Cardiac muscle cell (in vitro differentiated cells and primary cell): ENCODE data around the gene CEP170B. TPM values are rescaled to one million over a fixed set of nuclear protein-coding genes. Genes with fewer than 3 reads are reported as not detected.
A peak's percentile ranks its signal among the peaks of the same experiment; 100 is the strongest.

Experiments
- DNase-seq, 2 donors: peaks; one replicate each; pipeline versions ENCODE4 v3.0.0 to v3.0.0-alpha.2; 2010 to 2017; ENCODE audit warnings: low read depth in 1 of 2, low spot score in 1 of 2
- H3K27ac ChIP-seq: fragments of 200-600 bp; sonication (generic); 2 replicates; pipeline ENCODE4 v1.5.1; 2016
- H3K27me3 ChIP-seq: fragments of 200-600 bp; sonication (generic); 2 replicates; pipeline ENCODE4 v1.6.0; 2016; ENCODE audit warnings: control low read depth
- H3K36me3 ChIP-seq: fragments of 200-600 bp; sonication (generic); 2 replicates; pipeline ENCODE4 v1.5.1; 2016; ENCODE audit warnings: control low read depth
- H3K4me1 ChIP-seq: fragments of 200-600 bp; sonication (generic); 2 replicates; pipeline ENCODE4 v1.8.1; 2017; ENCODE audit warnings: low read depth, mild to moderate bottlenecking, mixed run types
- H3K4me3 ChIP-seq: fragments of 200-600 bp; sonication (generic); 2 replicates; pipeline ENCODE4 v1.5.1; 2016; ENCODE audit warnings: mild to moderate bottlenecking
- H3K9me3 ChIP-seq: fragments of 200-600 bp; sonication (generic); 2 replicates; pipeline ENCODE4 v1.5.1; 2017; ENCODE audit warnings: low read depth, mild to moderate bottlenecking, control low read depth
- CTCF ChIP-seq: IDR thresholded peaks from 2 replicates; pipeline ENCODE4 v1.5.1; 2012; ENCODE audit warnings: low read depth, mild to moderate bottlenecking, low read length
- polyA plus RNA-seq: library from polyadenylated mRNA; unstranded; fragments of >200 nt; fragmentation: Nextera tagmentation; extraction: Ambion mirVana; gene quantifications from 2 replicates; pipeline ENCODE4 v1.2.1, GENCODE V29; 2016
- total RNA-seq: library from RNA; depleted of rRNA; stranded (reverse); fragments of >200 nt; gene quantifications from 2 replicates; pipeline ENCODE4 v1.2.3, GENCODE V29; 2016

Gene CEP170B
- total and polyA plus RNA-seq, 2 experiments from 2014 or later: 8.3 to 39.5 TPM

GRCh38 chr14:104871656-104872468 lies 6.8 kb downstream of the CEP170B start:
- Histone ChIP-seq H3K36me3 (no peaks in the 10 kb centered on the region), H3K4me3 (no peak overlapping the region), H3K27me3 (no peaks in the 10 kb centered on the region), H3K9me3 (no peaks in the 10 kb centered on the region), H3K4me1 (no peaks in the 10 kb centered on the region), H3K27ac (no peak overlapping the region)
- TF ChIP-seq CTCF: no peak
- DNase-seq: no peak

- peak in 1 of 2 donors; percentile 15 for DNase-seq
- TF ChIP-seq CTCF: no peak
- Histone ChIP-seq H3K4me1 (no peaks in the 10 kb centered on the region), H3K4me3 (no peak overlapping the region), H3K36me3 (no peaks in the 10 kb centered on the region), H3K27ac (no peak overlapping the region), H3K9me3 (no peaks in the 10 kb centered on the region), H3K27me3 (no peaks in the 10 kb centered on the region)
Observed at GRCh38 chr14:104872469-104873341, 7.6 kb downstream of the CEP170B start.

GRCh38 chr14:104873380-104874055 lies 8.4 kb downstream of the CEP170B start:
- DNase-seq: no peak
- no peaks in the 10 kb centered on the region for H3K9me3 ChIP-seq
- H3K4me1 ChIP-seq: no peaks in the 10 kb centered on the region
- no peaks in the 10 kb centered on the region for H3K36me3 ChIP-seq
- H3K4me3 ChIP-seq: no peak overlapping the region
- no peaks in the 10 kb centered on the region for H3K27me3 ChIP-seq
- no peak for TF ChIP-seq CTCF
- H3K27ac ChIP-seq: no peak overlapping the region

- no peaks in the 10 kb centered on the region for H3K36me3 ChIP-seq
- H3K9me3 ChIP-seq: no peaks in the 10 kb centered on the region
- TF ChIP-seq CTCF: no peak
- no peaks in the 10 kb centered on the region for H3K4me1 ChIP-seq
- DNase-seq: no peak
- no peak overlapping the region for H3K27ac ChIP-seq
- H3K27me3 ChIP-seq: no peaks in the 10 kb centered on the region
- H3K4me3 ChIP-seq: no peak overlapping the region
Observed at GRCh38 chr14:104874110-104874531, 9.1 kb downstream of the CEP170B start.
